Measurements from ENCODE around the gene QRFP.
"Not testable (repeated sequence)": the region's sequence is repeated elsewhere in the genome, so short reads cannot be mapped to it uniquely, and the experiment has no call there.

The QRFP gene

GRCh38 chr9:130919559-130920145 is 23.0 kb upstream of the QRFP start:
- DNase-seq (ENCODE audit: low spot score) = no peak

- no peak for DNase-seq (ENCODE audit: low spot score)
Observed at GRCh38 chr9:130918826-130919558, 22.4 kb upstream of the QRFP start.

GRCh38 chr9:130918101-130918825 is 21.7 kb upstream of the QRFP start:
- no peak for DNase-seq (ENCODE audit: low spot score)

DNA sequence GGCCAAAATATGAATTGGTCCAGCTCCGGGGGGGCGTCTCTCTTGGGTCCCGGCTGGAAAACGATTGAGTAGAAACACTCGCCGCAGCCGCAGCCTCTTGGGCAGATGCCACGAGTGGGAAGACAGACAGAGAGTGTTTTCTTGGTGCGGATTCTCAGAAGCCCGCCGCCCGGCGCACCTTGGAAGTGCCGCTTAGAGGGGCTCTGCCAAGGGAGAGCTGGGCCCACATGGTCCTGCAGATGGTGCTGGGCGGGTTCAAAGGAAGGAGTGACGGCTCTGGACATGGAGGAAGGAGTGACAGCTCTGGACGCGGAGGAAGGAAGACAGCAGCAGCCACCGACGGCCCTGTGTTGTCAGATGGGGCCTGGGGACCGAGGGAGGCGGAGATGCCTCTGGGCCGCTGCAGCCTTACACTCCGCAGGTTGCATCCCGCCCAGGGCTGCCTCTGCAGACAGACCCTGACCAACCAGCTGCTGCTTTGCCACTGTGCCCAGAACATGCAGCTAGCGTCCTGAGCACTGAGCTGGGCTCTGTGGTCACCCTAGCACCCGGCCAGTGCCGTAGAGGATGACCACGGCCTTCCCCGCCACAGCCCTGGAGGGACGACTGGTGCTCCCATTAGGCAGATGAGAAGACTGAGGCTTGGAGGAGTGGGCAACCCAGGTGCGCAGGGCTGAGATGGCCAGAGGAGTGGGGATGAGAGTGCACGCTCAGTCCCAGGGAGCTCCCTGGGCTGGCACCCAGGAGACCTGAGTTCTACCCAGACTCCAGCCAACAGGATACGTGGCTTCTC is 20.8 kb upstream of the QRFP start:
- DNase-seq (ENCODE audit: low spot score) = no peak

GRCh38 chr9:130915096-130915447 is 18.5 kb upstream of the QRFP start:
- no peak for DNase-seq (ENCODE audit: low spot score)

- DNase-seq (ENCODE audit: low spot score) = no peak
Observed at GRCh38 chr9:130914417-130915095, 17.9 kb upstream of the QRFP start.

- no peak for DNase-seq (ENCODE audit: low spot score)
Observed at GRCh38 chr9:130913599-130914416, 17.2 kb upstream of the QRFP start.

DNA sequence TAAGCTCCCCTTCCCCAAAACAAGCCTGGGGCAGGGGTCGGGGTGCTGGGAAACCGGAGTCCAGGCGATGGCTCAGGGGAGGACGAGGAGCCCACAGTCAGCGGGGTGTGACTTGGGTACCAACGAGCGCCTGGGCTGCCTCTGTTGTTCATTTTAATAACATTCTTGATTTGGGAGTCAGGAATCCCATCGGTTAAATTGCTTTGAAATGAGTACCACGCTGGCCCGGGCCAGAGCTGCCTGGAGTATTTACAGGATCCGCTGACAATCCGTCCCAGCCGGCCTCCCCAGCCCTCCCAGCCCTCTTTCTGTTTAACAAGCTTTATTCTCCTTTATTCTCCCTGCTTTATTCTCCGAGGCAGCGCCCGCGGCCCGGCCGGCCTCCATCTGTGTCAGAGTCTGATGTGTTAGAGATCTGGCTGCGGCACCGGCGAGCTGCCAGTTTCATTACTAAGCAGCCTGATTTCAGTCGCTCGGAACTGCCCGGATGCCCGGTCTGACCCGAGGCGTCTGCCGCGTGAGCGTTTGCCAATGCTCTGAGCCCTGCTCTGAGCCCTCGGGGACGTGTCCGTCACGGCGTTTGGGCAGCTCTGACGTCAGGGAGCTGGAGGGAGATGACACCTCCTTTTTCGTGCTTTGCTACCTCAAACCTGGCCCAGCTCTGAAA is 16.5 kb upstream of the QRFP start:
- DNase-seq (ENCODE audit: low spot score) = no peak

- no peak for DNase-seq (ENCODE audit: low spot score)
Observed at GRCh38 chr9:130911254-130912049, 14.8 kb upstream of the QRFP start.

DNA sequence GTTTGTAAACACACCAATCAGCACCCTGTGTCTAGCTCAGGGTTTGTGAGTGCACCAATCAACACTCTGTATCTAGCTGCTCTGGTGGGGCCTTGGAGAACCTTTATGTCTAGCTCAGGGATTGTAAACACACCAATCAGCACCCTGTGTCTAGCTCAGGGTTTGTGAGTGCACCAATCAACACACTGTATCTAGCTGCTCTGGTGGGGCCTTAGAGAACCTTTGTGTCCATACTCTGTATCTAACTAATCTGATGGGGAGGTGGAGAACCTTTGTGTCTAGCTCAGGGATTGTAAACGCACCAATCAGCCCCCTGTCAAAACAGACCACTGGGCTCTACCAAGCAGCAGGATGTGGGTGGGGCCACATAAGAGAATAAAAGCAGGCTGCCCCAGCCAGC is 14.1 kb upstream of the QRFP start:
- not testable (repeated sequence) for DNase-seq (ENCODE audit: low spot score)

DNA sequence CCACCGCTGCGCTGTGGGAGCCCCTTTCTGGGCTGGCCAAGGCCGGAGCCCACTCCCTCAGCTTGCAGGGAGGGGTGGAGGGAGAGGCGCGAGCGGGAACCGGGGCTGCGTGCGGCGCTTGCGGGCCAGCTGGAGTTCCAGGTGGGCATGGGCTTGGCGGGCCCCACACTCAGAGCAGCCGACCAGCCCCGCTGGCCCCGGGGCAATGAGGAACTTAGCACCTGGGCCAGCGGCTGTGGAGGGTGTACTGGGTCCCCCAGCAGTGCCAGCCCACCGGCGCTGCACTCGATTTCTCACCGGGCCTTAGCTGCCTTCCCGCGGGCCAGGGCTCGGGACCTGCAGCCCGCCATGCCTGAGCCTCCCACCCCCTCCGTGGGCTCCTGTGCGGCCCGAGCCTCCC is 13.4 kb upstream of the QRFP start:
- DNase-seq (ENCODE audit: low spot score) = not testable (repeated sequence)

DNA sequence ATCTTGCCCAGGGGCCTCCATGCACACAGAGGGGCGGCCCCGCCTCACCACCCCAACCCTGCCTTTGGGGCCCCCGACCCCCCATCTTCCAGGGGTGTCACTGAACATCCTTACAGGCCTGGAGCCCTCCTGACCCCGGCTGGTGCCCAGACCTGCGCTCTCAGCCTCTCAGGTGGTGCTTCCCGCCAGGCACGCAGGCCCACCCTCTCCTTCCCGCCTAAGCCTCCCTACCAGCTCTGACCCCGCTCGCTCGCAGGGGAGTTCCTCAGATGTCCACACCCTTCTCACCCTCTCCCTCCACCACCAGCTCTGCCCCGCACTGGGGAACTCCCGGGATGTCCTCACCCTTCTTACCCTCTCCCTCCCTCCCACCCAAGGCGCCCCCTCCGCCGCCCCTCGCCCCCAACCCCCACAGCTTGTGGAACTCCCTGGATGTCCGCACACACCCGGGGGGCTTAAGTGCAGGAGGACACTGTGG is 12.3 kb upstream of the QRFP start:
- no peak for DNase-seq (ENCODE audit: low spot score)

DNA sequence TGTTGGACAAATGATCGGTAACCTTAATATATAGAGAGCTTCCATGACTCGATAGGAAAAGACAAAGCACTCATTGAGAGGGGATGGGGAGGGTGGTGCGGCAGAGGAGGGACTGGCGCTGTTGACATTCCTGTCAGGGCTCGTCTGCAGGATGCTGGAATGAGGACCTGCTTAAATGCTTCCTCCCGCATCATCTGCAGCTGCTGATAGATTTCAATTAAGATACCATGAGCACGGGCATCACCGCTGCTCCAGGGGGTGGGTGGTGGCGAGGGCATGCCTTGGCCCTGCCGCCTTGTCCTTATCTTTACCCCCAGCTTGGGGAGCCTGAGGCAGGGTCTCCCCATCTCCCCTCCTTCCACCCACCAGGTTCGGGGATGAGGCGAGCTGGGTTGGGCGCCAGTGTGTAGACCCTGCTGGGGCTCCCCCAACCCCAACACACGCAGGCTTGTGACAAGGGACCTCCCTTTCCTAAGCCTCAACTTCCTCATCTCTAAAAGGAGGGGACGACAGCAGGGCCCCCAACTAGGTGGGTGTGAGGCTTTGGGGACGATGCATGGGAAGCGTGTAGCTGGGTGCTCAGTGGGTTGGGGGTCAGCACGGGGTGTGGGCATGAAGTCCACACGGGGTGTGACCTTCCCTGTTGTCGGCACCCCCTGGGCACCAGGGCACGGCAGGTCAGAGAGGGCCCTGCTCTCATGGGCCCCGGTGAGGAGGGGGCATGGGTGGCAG is 11.7 kb upstream of the QRFP start:
- DNase-seq (ENCODE audit: low spot score) = no peak

DNA sequence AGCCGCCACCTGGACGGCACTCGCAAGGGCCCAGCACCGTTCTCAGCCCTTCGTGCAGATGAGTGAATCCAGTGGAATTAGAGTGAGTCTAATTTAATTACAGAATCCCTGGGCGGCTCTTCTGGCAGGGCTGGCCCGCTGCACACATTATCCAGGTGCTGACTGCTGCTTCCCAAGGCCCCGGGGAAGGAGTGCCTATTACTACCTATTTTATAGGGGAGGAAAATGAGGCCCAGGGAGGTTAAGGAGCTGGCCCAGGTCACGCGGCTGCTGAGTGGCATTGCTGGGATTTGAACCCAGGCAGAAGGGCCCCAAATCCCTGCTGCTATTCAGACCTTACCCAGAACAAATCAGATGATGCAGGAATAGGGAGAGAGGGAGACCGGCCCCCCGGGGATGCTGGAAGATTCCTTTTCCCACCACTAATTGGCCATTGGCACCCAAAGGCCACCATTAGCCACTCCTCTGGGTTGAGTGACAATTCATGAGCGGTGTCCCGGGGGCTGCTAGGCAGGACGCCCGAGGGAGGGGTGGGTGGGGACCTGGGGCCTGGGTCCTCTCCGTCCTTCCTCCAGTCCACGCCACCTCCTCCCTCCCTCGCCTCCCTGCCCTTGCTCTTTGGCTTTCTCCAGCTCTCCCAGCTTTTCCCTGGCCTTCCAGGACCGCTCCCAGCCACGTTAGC is 10.3 kb upstream of the QRFP start:
- DNase-seq (ENCODE audit: low spot score) = no peak

DNA sequence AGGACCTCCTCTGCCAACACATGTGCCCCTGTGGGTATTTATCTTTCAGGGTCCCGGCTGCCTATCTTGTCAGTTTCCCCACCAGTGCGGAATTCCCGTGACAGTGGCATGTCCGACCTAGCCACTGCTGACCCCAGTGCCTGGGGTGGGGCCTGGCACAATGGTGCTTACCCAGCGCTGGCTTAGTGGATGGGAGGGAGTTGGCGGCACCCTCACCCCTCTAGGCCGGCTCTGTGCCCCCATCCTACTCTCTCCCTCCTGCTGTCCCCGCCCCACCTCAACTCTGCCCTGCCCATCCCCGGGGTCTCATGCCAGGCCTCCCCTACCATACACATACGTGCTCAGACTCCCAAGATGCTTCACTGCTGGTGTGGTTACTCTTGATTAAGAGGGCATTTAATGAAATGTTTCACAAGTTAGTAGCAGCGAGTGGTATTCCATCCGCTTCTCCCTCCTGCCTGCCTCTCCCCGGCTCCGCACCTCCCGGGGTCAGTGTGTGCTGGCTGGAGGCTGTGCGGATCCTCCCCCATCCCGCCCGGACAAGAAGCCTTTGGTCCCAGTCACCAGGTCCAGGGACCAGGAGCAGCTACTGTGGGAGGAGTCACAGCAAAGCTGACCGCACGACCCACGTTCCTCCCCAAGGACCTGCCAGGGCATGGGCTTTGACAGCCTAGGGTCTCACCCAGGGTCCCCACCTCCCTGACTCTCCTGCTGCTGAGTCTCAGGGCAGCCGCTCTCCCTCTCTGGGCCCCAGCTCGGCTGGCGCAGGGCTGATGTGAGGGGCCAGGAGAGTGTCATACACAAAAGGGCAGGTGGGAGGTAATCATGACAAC is 9.5 kb upstream of the QRFP start:
- DNase-seq (ENCODE audit: low spot score) = no peak

GRCh38 chr9:130905125-130905901 is 8.7 kb upstream of the QRFP start:
- no peak for DNase-seq (ENCODE audit: low spot score)

All from hematopoietic multipotent progenitor cell treated with erythropoietin and hydrocortisone succinate and interleukin-3 and kit ligand, for 15 days (in vitro differentiated cells).